GM19463 (cell line): ENCODE results near the gene TRAPPC12.
A peak's percentile ranks its signal among the peaks of the same experiment; 100 is the strongest.
"Not testable (repeated sequence)": the region's sequence is repeated elsewhere in the genome, so short reads cannot be mapped to it uniquely, and the experiment has no call there.

Experiments used
- ATAC-seq: cut with Tn5 transposase; IDR thresholded peaks from one replicate; pipeline ENCODE4 v1.9.1; 2021; ENCODE audit warnings: mild to moderate bottlenecking, moderate library complexity; ENCODE audit not compliant: unreplicated experiment

Gene TRAPPC12

DNA sequence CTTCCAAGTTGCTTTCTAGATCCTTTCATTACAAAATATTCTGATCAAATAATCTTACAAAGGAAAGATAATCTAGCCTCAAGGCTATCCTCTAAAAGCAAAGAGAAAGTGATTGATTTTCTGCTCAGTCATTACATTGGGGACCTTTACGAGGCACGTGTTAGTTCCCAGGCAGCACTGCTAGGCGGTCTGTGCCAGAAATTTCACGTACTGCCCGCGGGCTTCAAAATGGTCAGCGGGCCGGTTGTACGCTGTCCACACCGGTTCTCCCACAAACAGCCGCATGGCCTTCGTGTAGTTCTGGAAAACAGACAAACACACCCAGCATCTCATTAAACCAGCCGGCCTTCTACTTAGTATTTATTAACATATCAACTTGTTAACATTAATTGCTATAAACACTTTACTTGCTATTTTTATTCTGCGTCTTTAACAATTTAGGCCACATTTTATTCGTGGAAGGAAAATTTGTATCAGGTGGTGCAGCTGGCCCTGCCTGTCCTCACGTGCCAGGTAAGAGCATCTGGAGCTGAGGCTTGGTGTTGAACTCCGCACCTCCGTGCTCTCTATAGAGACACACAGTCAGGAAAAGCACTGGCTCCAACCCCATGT is 119.4 kb downstream of the TRAPPC12 start:
- no peak for ATAC-seq

DNA sequence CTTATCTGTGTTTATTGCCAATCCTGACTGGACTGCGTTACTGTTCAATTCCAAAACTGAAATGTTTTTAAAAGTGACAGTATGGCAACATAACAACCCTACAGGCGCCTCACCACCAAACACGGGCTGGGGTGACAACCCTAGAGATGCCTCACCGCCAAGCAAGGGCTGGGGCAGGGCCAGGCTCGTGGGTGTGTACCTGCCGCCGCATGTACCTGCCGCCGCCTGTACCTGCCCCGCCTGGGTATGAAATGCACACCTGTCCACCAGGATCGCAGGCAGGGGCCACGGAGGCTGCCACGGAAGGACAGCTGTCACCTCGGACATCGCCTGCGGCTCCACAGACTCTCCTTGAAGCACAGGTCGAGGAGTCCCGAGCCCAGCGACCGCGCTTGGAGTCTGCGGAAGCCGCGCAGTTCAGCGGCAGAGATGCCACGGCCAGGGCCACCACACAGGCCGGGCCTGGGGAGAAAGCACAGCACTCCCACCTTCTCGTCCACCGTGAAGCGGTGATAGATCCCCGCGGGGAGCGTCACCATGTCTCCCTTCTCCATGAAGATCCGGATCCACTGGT is 120.9 kb downstream of the TRAPPC12 start:
- no peak for ATAC-seq

DNA sequence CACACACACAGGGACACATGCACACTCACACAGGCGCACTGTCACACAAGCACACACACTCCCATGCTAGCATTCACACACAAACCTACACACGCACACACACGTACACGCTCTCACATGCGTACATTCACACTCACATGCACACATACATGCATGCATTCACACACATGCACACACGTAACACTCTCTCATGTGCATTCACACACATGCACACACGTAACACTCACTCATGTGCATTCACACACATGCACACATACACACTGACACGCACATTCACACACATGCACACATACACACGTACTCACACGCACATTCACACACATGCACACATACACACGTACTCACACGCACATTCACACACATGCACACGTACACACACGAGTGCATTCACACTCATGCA is 123.6 kb downstream of the TRAPPC12 start:
- no peak for ATAC-seq

DNA sequence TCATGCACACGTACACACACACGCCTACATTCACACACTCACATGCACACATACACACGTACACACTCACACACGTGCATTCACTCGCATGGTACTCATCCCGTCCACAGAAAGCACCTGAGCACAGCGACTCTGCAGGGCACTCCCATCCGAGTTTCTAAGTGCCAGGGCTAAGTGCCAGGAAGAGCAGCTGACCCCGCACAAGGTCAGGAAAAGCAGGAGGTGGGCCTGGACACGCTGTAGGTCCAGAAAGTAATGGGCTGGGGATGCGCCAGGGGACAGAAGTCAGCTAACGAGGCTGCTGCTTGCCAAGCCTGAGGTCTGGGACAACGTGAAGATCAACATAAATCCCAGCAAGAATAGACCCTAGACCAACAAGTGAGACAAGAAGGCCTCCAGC is 124.0 kb downstream of the TRAPPC12 start:
- ATAC-seq = no peak

DNA sequence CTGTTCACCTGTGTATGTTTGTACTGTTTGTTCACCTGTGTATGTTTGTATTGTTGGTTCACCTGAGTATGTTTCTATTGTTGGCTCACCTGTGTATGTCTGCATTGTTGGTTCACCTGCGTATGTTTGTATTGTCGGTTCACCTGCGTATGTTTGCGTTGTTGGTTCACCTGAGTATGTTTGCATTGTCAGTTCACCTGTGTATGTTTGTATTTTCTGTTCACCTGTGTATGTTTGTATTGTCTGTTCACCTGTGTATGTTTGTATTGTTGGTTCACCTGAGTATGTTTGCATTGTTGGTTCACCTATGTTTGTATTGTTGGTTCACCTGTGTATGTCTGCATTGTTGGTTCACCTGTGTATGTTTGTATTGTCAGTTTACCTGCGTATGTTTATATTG is 125.2 kb downstream of the TRAPPC12 start:
- no peak for ATAC-seq

DNA sequence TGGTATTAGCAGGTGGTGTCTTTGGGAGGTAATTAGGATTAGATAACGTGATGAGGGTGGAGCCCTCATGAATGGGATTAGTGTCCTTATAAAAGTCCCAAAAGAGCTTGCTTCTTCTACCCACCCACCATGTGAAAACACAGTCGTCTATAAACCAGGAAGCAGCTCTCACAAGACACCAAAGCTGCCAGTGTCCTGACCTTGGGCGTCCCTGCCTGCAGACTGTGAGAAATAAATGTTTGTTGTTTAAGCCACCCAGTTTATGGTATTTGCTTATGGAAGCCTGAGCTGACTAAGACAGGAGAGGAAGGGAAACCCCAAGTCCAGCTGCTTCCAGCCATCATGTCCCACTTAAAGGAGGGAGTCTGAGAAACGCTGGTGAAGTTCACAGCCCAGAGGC is 126.3 kb downstream of the TRAPPC12 start:
- ATAC-seq = no peak

DNA sequence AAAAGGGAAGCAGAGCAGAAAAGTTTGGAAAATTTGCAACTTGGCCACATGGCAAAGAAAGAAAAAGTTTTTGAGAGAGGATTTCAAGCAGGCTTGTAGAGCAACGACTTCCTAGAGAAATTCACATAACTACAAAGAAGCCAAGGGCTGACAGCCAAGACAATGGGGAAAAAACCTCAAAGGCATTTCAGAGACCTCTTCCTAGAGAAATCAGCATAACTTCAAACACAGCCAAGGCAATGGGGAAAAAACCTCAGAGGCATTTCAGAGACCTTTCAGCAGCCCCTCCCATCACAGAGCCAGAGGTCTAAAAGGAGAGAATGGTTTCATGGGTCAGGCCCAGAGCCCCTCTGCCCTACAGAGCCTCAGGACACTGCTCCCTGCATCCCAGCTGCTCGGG is 132.6 kb downstream of the TRAPPC12 start:
- ATAC-seq = no peak

DNA sequence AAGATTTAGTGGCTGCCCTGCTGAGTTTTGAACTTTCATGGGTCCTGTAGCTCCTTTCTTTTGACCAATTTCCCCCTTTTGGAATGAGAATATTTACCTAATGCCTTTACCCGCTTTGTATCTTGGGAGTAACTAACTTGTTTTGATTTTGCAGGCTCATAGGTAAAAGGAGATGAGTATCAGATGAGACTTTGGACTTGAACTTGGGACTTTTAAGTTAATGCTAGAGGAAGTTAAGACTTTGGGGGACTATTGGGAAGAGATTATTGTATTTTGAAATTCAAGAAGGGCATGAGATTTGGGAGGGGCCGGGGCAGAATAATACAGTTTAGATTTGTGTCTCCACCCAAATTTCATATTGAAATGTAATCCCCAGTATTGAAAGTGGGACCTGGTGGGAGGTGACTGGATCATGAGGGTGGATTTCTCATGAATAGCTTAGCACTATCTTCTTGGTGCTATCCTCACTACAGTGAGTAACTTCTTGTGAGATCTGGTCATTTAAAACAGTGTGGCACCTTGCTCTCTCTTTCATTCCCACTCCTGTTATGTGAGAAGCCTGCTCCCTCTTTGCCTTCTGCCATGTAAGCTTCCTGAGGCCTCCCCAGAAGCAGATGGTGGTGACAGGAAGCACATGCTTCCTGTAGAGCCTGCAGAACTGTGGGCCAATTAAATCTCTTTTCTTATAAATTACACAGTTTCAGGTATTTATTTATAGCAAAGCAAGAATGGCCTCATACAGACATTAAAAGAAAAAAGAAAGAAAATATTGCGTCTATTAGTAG is 133.7 kb downstream of the TRAPPC12 start:
- ATAC-seq = no peak

DNA sequence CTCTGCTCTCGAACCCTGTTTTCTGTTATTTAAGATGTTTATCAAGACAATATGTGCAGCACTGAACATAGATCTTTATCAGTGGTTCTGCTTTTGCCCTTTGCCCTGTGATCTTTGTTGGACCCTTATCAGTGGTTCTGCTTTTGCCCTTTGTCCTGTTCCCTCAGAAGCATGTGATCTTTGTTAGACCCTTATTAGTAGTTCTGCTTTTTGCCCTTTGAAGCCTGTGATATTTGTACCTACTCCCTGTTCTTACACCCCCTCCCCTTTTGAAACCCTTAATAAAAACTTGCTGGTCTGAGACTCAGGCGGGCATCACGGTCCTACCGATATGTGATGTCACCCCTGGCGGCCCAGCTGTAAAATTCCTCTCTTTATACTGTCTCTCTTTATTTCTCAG is 135.9 kb downstream of the TRAPPC12 start:
- not testable (repeated sequence) for ATAC-seq

DNA sequence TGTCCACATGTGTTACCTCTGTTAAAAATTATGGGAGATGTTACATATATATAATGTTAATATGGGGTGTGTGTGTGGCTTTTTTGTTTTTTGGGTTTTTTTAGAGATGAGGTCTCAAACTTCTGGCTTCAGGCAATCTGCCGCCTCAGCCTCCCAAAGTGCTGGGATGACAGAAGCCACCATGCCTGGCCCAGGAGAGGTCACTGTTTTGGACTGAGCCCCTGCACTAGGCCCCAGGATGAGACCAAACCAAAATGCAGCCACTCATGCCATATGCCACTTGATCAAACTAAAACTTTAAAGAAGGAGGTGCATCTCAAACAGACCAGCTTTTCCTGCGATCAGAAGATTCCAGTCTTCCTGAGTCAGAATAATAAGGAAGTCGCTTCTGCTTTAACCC is 137.3 kb downstream of the TRAPPC12 start:
- ATAC-seq = no peak

DNA sequence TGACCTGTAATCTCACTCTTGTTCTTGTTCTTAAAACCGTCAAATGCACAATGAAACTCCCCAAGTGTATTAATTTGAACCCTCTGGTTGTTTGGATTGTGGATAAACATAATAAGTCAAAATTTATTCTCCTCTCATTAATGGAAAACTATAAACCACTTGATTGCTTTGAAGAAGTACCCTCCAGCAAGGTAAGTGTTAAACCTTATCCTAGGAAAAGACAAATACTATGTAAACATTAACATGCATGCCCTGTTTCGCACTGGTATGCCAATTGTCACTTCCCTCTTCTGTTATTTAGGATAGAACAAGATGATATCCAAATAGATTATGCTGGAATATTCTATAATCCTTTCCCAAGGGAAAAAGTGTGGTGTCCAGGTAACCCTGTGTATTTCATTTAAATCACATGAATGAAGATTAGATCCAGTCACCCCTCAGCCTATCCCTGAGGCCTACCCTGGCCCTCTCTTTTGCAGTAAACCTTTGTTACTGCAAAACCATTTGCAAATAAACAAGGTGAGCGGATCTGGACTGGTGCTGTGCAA is 138.5 kb downstream of the TRAPPC12 start:
- ATAC-seq = no peak

DNA sequence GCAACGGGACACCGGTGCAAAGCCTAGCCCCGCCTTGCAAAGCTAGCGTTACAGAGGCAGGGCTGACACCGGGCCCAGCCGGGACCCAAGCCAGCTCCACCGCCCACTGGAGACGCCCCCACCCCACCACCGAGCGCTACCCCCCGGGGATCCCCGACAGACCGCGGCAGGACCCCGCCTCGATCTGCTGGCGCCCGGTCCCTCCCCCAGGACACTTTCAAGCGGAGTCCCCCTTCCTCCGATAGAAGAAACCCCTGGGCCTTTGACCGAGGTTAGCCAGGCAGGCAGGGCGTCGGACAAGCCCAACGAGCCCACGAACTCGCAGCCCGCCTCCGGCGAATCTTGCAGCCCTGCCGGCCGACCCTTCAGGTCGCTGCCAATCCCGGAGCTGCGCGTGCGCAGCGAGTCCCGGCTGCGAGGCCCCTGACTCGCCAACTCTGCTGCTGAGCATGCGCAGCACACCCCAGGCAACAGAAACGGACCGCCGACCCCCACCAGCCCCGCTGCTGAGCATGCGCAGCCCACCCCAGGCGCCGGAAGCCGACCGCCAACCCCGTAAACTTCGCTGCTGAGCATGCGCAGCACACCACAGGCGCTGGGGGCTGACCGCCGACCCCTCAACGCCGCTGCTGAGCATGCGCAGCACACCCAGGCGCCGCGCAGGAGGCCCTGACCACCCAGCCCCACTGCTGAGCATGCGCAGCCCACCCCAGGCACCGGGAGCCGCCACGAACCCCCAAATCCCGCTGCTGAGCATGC is 139.2 kb downstream of the TRAPPC12 start:
- peak; percentile 75 for ATAC-seq

DNA sequence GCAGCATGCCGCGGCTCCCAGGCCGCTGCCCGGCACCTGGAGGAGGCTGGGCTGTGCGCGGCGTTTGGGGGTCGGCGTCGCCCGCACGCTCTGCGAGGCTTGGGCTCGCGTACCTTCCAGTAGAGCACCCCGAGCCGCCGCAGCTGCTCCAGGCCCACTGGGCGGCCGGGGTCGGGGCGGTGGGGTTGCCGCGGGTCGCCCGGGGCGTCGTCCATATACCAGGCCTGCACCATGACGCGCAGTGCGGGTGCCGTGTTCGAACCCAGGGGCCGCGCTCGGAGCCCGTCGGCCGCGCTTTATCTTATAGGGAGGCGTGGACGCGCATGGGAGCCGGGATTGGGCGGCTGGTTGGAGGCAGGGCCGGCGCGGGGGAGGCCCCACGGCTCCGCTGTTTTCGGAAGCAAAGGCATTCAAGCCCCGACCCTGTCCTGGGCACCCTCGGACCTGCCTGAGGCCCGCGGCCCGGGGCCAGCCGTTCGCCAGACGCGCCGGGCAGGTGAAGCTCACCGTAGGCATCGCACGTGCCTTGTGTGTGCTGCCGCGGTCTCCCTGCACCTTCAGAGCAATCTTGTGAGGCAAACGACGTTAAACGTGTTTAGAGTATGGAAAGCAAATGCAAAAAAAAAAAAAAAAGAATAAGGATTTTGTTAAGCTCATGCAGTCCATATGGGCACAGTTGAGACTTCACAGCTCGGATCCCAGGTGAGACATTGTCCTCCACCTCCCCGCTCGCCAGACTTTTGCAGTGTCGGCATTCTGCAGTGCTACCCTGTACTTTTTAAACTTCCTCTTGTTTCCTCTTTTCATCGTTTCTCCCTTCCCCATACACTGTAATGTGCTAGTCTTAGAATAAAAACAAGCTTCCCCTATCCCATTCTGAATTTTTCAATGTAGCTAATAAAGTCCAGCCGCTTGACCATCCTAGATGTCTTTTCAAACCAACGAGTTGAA is 140.0 kb downstream of the TRAPPC12 start, which contains the start of gene ADI1:
ADI1 (minus strand) TSS at position 277 of the 951 bp plus-strand sequence; CDS start at position 233, 44 bp downstream.
- ATAC-seq = peak; percentile 55

DNA sequence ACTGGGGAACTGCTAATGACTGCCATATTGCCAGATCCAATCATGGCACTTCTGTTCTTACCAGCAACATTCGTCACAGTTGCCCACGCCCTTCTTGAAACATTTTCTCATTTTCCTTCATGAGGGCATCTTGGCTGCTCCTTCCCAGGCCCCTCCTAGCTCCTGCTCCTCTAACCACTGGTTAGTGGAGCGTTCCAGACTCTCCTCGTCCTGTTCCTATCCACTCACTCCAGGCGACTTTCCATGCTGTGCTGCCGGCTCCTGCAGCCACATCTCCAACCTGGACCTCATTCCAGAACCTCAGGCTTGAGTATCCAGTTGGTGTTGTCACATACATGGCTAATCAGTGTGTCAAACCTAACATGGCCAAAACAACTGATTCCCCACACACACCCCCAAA is 141.1 kb downstream of the TRAPPC12 start:
- no peak for ATAC-seq

DNA sequence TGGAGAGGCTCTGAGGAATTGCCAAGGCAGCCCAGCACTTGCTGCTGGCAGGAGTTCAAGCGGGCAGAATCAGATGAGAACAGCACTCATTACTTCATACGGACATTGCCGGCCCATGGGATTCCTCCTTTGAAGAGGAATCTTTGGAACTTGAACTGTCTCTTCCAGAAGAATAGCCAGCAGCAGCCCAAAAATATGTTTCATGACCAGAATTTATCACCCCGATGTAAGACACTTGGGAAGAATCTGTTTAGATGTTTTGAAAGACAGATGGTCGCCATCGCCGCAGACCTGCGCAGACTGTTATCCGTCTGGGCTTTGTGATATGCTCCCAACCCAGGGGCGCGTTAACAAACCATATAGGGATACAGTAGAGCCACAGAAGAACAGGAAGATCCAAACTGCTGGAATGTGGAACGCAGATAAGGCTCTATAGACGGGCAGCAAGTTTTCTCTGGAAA is 143.5 kb downstream of the TRAPPC12 start:
- ATAC-seq = no peak

DNA sequence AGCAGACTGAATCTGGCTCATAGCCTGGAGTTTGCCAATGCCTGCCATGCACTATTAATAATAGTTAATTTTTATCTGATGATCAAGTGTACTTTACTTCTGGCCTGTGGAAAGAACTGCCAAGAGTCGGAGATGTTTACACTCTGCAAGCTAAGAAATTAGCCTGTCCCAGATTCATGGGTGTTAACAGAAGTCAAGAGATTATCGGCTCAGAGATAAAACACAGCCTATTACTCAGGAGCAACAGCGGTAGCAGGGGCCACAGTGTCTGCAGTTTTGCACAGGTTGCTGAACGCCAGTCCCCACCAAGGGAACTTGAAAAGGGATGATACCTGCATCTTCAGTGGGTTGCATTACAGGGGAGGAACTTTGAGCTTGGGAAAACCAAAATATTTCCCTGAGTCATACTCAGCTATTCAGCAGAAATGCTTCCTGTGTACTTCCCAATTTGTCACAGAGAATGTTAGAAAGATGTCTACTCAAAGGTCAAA is 144.1 kb downstream of the TRAPPC12 start:
- no peak for ATAC-seq

DNA sequence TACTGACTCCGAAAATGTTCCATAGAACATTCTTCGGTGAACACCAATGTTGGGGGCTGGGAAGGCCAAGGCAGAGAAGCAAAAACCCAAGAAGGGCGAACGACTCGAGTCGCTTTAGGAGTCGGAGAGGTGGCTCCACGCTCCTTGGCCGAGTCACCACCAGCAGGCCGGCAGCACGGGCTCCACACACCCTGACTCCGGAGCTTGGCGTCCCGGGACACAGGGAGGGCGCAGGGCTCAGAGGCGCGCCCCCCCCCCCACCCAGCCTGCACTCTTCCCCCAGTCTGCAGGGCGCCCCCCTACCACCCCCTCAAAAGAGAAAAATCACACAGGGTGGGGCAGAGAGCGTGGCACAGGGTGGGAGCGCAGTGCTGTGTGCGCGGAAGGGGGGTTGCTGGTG is 147.4 kb downstream of the TRAPPC12 start:
- ATAC-seq = no peak

DNA sequence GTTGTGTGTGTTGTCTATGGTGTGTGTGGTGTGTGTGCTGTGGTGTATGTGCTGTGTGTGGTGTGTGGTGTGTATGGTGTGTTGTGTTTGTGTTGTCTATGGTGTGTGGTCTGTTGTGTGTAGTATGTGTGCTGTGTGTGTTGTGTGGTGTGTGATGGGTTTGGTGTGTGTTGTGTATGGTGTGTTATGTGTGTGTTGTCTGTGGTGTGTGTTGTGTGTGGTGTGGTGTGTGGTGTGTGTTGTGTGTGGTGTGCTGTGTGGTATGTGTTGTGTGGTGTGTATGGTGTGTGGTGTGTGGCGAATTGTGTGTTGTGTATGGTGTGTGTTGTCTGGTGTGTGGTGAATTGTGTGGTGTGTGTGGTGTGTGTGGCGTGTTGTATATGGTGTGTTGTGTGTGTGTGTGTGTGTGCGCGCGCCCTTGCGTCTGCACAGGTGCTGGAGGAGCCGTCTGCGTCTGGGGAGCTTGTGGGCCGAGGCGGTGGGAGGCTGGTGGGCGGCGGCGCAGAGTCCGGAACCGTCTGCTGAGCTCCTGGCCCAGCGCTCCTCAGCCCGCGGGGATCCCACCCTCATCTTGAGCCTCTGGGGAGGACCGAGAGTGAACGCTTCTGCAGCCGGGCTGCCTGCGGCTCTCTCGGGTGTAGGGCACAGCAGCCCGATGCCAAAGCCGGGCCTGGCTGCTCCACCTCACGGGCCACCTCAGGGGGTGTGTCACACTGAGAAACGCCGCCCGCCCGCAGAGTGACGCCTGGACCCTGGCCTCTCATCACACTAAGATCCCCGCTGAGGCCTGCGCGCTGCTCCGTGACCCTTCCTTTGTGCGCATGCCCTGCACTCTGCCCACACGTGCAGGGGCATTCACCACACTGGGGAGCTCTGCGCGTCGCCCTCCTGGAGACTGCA is 148.6 kb downstream of the TRAPPC12 start:
- ATAC-seq = no peak
